GM21381 (cell line): Measurements from ENCODE around the gene LIPJ.
A peak's percentile ranks its signal among the peaks of the same experiment; 100 is the strongest.

Experiments
- ATAC-seq: cut with Tn5 transposase; IDR thresholded peaks from one replicate; pipeline ENCODE4 v1.9.1; 2021; ENCODE audit warnings: mild to moderate bottlenecking, moderate library complexity; ENCODE audit not compliant: unreplicated experiment

The LIPJ gene

GRCh38 chr10:88592906-88593305 is 6.3 kb downstream of the LIPJ start:
- ATAC-seq, result no peak

DNA sequence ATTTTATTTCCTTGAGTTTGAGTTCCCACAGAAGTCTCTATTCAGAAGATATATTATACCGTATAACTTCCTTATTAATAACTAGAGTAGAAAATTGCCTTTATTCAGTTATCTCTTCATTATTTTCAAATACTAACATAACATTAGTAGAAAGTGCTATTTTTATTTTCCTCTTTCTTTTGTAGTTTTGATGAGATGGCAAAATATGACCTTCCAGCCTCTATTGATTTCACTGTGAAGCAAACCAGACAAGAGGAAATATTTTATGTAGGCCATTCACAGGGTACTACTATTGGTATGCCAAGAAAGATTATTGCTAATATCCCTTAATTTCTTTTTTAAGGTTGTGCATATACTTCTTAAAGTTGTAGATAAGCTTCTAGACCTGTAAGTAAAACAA is 7.9 kb downstream of the LIPJ start:
- ATAC-seq, result no peak

DNA sequence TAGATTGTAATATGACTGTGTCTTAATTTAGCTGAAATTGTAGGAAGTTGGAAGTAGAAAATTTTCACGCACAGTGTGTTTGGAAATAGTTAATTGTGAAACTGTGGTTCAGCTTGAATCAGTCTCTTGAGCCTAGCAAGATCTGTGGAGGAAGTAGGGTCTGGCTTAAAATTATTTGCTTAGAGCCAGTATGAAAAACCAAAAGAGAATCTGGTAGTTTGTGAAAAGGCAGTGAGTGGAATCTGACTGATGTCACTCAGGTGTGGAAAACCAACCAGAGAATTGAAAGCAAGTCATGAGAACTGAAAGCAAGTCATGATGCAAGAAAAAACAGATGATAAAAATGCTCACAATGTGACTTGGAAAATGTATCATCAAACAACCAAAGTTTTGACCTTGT is 11.5 kb downstream of the LIPJ start:
- ATAC-seq, result peak; percentile 90

DNA sequence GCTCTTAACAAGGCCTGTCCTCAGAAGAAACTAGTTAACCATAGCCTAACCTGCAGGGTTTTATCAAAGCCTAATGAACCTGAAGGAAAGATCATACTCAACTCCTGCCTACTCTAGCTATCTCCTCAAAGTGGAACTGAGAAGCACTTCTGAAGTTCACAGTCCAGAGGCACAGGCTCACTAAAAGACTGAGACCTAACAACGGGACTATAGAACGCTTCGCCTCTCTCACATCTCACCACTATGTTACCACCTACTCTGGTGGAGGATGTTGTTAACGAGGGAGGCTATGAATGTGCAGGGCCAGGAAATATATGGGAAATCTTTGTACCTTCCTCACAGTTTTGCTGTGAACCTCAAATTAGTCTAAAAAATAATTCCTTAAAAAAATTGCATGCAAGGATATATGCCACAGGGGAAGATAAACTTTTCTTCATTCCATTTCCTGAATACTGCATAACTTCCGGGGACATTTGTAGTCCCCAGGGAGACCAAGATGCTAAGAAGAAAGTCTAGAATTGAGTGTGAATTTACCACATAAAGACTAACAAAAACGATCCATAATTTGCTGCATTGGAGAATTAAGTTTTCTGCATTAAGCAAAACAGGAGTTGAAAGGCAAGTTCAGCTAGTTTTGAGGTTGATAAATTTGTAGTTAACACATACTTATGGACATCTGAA is 21.6 kb downstream of the LIPJ start:
- ATAC-seq, result no peak

DNA sequence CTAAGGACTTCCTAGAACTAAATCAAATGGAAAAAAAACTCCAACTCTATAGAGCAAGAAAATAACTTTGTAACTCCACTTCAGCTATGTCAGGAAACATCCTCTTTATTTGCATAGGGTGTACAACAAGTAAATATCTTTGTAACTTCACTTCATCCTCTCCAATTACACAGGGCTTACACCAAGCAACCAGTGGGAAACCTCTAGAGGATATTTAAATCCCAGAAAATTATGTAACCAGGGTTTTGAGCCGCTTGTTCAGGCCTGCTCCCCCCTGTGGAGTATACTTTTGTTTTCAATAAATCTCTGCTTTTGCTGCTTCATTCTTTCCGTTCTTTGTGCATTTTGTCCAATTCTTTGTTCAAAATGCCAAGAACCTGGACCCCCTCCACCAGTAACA is 22.2 kb downstream of the LIPJ start:
- no peak for ATAC-seq

- ATAC-seq, result no peak
Measured at GRCh38 chr10:88616250-88616977, 29.9 kb downstream of the LIPJ start.

GRCh38 chr10:88617772-88618300 is 31.3 kb downstream of the LIPJ start:
- ATAC-seq, result no peak

DNA sequence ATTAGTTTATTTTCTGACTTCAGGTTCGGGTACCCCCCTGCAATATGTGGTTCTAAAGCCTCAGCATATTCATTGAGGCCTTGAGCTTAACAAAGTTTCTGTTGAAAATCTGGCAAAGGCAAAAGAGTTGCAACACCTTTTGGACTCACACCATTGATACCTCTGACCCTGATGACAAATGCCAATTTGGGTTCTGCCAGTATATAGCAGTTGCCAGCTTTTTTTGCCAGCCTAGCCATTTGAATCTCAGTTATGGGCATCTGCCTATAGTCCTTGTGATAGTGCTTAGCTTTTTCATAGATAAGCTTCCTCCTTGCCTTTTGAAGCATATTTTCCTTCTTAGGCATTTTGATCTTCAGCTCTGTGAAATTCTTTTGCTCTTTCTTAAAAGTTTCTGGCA is 31.9 kb downstream of the LIPJ start:
- ATAC-seq, result no peak

DNA sequence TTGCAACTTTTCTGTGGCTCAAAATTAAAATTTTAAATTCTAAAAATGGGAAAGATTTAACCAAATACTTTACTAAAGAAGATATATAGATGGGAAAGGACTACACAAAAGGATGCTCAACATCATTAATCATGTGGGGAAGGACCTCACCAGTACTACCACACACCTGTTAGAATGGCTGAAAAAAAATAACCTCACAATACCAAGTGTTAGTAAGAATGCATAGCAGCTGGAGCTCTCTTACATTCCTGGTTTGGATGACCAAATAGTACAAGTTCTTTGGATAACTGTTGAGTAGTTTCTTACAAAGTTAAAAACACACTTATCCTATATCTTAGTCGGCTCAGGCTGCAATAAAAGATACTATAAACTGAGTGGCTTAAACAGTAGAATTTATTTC is 33.9 kb downstream of the LIPJ start:
- ATAC-seq, result no peak

GRCh38 chr10:88623835-88624234 is 37.3 kb downstream of the LIPJ start:
- ATAC-seq, result no peak

DNA sequence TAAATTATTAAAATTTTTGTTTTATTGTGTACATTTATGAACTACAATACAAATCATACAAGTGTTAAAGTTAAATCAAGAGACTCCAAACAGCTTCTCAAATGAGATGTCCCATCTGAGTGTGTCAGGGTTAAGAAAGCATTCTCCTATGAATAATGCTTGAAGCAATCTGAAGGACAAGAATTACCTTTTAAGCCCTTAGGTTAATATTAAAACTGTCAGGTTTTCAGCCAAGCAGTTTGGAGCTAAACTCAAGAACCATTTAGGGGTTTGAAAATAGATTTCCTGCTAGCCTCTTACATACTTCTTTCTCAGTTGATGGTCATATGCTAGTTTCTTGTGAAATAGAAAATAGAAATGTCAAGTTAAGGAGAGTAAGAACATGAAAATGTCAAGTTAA is 38.3 kb downstream of the LIPJ start:
- no peak for ATAC-seq

DNA sequence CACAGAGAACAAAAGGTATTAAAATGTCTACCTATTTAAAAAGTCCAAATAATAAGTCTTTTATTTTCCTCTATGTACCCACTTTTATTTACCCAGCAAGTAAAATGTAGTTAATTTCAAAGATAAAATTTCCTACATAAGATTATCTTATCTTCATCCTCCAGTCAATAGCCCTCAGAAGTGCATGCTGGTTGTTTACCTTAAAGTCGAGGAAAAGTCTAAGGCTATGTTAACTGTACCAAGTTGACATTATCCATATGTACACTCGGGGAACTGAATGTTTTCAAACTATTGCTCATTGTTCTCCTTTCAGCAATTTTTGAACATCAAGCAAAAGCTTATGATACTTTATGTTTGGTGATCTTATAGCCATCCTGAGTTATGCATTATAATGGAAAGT is 53.6 kb downstream of the LIPJ start:
- no peak for ATAC-seq

DNA sequence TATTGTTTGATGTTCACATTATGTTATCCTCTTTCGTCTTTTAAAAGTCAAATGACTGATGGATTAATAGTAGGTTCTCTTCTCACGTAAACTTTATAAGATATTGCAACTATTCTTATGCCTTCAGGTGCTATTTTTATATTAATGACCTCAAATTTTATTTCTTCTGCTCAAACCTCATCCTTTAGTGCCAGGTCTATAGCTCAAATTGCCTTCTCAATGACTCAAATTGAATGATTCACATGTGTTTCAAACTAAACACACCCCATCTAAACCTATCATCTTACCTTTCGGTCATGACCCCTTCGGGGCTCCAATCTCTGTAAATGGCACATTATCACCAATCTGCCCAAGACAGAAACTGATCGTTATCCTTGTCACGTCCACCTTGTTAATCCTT is 55.6 kb downstream of the LIPJ start:
- ATAC-seq, result no peak

GRCh38 chr10:88642963-88643362 is 56.4 kb downstream of the LIPJ start:
- ATAC-seq, result no peak

GRCh38 chr10:88647061-88647615 is 60.6 kb downstream of the LIPJ start:
- no peak for ATAC-seq

- no peak for ATAC-seq
Measured at GRCh38 chr10:88651101-88651551, 64.6 kb downstream of the LIPJ start.

DNA sequence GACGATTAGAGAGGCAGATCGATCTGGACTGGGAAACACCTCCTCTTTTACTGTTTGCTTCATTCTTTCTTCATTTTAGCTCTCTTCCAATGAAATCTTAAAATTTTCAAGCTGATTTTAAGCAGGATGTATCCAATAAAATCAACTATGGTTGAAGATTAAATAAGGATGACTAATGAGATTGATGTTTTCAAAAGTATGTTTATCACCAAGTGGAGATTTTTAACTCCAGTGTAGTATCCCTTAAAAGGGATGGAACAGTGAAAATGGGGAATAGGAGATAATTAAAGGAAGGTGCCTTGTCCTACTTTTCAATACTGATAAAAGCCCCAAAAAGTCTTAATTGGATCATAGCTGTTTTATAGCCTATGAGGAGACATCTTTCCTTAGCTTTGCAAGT is 66.1 kb downstream of the LIPJ start:
- no peak for ATAC-seq
